GM23338 (cell line): ENCODE measurements around the gene WBP11. TPM values are rescaled to one million over a fixed set of nuclear protein-coding genes. Genes with fewer than 3 reads are reported as not detected.
"Not testable (repeated sequence)": the region's sequence is repeated elsewhere in the genome, so short reads cannot be mapped to it uniquely, and the experiment has no call there.

Source experiments
- ATAC-seq: fragments of 200-7000 bp; cut with Tn5 transposase; 3 replicates; pipeline ENCODE4 v1.9.1; 2020
- DNase-seq: peaks from one replicate; pipeline ENCODE4 v3.0.0-alpha.2; 2015; ENCODE audit warnings: low spot score
- H2AFZ ChIP-seq: fragments of 200-600 bp; sonication (generic); 2 replicates; pipeline ENCODE4 v1.8.0; 2016; ENCODE audit warnings: antibody characterized with exemption, mild to moderate bottlenecking, moderate library complexity
- H3F3A ChIP-seq: fragments of 200-600 bp; sonication (generic); replicated peaks from 2 replicates; pipeline ENCODE4 v1.8.0; 2017; ENCODE audit warnings: antibody characterized with exemption, mixed run types, low read depth
- H3K27ac ChIP-seq: fragments of 200-600 bp; sonication (generic); 2 replicates; pipeline ENCODE4 v1.6.1; 2016; ENCODE audit warnings: low read depth
- H3K27me3 ChIP-seq: fragments of 200-600 bp; sonication (generic); 2 replicates; pipeline ENCODE4 v1.8.0; 2016; ENCODE audit warnings: mild to moderate bottlenecking, mixed run types, moderate library complexity; ENCODE audit not compliant: insufficient read depth
- H3K36me3 ChIP-seq: fragments of 200-600 bp; sonication (generic); 2 replicates; pipeline ENCODE4 v1.8.0; 2016; ENCODE audit warnings: mild to moderate bottlenecking; ENCODE audit not compliant: insufficient read depth
- H3K4me1 ChIP-seq: fragments of 200-600 bp; sonication (generic); 2 replicates; pipeline ENCODE4 v1.8.0; 2016; ENCODE audit warnings: mild to moderate bottlenecking, moderate library complexity; ENCODE audit not compliant: insufficient read depth
- H3K4me2 ChIP-seq: fragments of 200-600 bp; sonication (generic); 2 replicates; pipeline ENCODE4 v1.7.1; 2017; ENCODE audit warnings: mixed run types
- H3K4me3 ChIP-seq: fragments of 200-600 bp; sonication (generic); 2 replicates; pipeline ENCODE4 v1.6.1; 2016; ENCODE audit warnings: mixed run types
- H3K79me2 ChIP-seq: fragments of 200-600 bp; sonication (generic); replicated peaks from 2 replicates; pipeline ENCODE4 v1.8.0; 2017; ENCODE audit warnings: mild to moderate bottlenecking; ENCODE audit not compliant: insufficient read depth
- H3K9me2 ChIP-seq: fragments of 200-600 bp; sonication (generic); 2 replicates; pipeline ENCODE4 v1.8.0; 2017; ENCODE audit not compliant: insufficient read depth
- H4K20me1 ChIP-seq: fragments of 200-600 bp; sonication (generic); replicated peaks from 2 replicates; pipeline ENCODE4 v1.8.0; 2017; ENCODE audit warnings: mild to moderate bottlenecking; ENCODE audit not compliant: insufficient read depth
- H3K27ac Mint-ChIP-seq: 2 replicates; pipeline ENCODE4 v1.8.0; 2020; ENCODE audit warnings: inconsistent platforms, mild to moderate bottlenecking, moderate library complexity, mixed read lengths
- H3K27me3 Mint-ChIP-seq: 3 replicates; pipeline ENCODE4 v1.8.0; 2022; ENCODE audit warnings: low read depth, mild to moderate bottlenecking, moderate library complexity, mixed read lengths, inconsistent platforms; ENCODE audit not compliant: insufficient read depth, poor library complexity
- H3K36me3 Mint-ChIP-seq: 3 replicates; pipeline ENCODE4 v1.8.0; 2021; ENCODE audit warnings: low read depth, mild to moderate bottlenecking, inconsistent platforms, moderate library complexity, mixed read lengths
- H3K4me1 Mint-ChIP-seq: 3 replicates; pipeline ENCODE4 v1.8.0; 2020; ENCODE audit warnings: mild to moderate bottlenecking, inconsistent platforms, mixed read lengths
- H3K4me3 Mint-ChIP-seq: 3 replicates; pipeline ENCODE4 v1.8.0; 2021; ENCODE audit warnings: moderate library complexity, mild to moderate bottlenecking, inconsistent platforms, mixed read lengths
- H3K9me3 Mint-ChIP-seq: 3 replicates; pipeline ENCODE4 v1.8.0; 2020; ENCODE audit warnings: moderate library complexity, mild to moderate bottlenecking, inconsistent platforms, mixed read lengths
- CREB1 ChIP-seq: fragments of 250-450 bp; sonication (Bioruptor Pico); IDR thresholded peaks from 2 replicates; pipeline ENCODE4 v1.5.0; 2020; ENCODE audit warnings: low read depth, mild to moderate bottlenecking, moderate library complexity
- EZH2 ChIP-seq: fragments of 200-600 bp; sonication (generic); IDR thresholded peaks from one replicate; pipeline ENCODE4 v1.8.0; 2017; ENCODE audit warnings: antibody characterized with exemption, mild to moderate bottlenecking, low read depth; ENCODE audit not compliant: unreplicated experiment
- EZH2phosphoT487 ChIP-seq: fragments of 200-600 bp; sonication (generic); IDR thresholded peaks from one replicate; pipeline ENCODE4 v1.8.1; 2018; ENCODE audit warnings: antibody characterized with exemption; ENCODE audit not compliant: unreplicated experiment
- JUNB ChIP-seq: IDR thresholded peaks from one replicate; pipeline ENCODE4 v1.6.1; 2016; ENCODE audit warnings: antibody characterized with exemption; ENCODE audit not compliant: unreplicated experiment
- NANOG ChIP-seq: IDR thresholded peaks from 2 replicates; pipeline ENCODE4 v1.6.1; 2016; ENCODE audit warnings: antibody characterized with exemption, borderline replicate concordance
- POLR2AphosphoS5 ChIP-seq: IDR thresholded peaks from 2 replicates; pipeline ENCODE4 v1.6.1; 2016; ENCODE audit warnings: antibody characterized with exemption, low read depth
- REST ChIP-seq: IDR thresholded peaks from one replicate; pipeline ENCODE4 v1.6.1; 2018; ENCODE audit warnings: antibody characterized with exemption; ENCODE audit not compliant: unreplicated experiment
- STAT1 ChIP-seq: IDR thresholded peaks from one replicate; pipeline ENCODE4 v1.6.1; 2016; ENCODE audit warnings: antibody characterized with exemption; ENCODE audit not compliant: unreplicated experiment
- ZNF331 ChIP-seq: fragments of 250-450 bp; sonication (Bioruptor Pico); IDR thresholded peaks from 2 replicates; pipeline ENCODE4 v1.5.0; 2020; ENCODE audit warnings: low read depth, mild to moderate bottlenecking, moderate library complexity
- polyA plus RNA-seq: library from polyadenylated mRNA; unstranded; fragments of >200 nt; fragmentation: Nextera tagmentation; extraction: Ambion mirVana; gene quantifications from 2 replicates; pipeline ENCODE4 v1.2.1, GENCODE V29; 2016
- total RNA-seq: library from RNA; depleted of rRNA; stranded (reverse); fragments of >200 nt; shearing (Covaris generic); gene quantifications from 2 replicates; pipeline ENCODE4 v1.2.3, GENCODE V29; 2014
- TF ChIP-seq, protein P1 (sequence below), 2 experiments: fragments of 200-600 bp in 1 of 2; sonication (generic) in 1 of 2; conservative IDR thresholded peaks; 2 replicates each; pipeline versions ENCODE4 v1.5.1 to v1.6.1; 2016 to 2017; ENCODE audit warnings: antibody characterized with exemption in 2 of 2, low read depth in 2 of 2, mild to moderate bottlenecking in 2 of 2, moderate library complexity in 1 of 2
- TF ChIP-seq, protein P2 (sequence below): fragments of 250-450 bp; sonication (Bioruptor Pico); IDR thresholded peaks from 2 replicates; pipeline ENCODE4 v1.5.0; 2020; ENCODE audit warnings: mild to moderate bottlenecking, moderate library complexity

The WBP11 gene
- total and polyA plus RNA-seq, 2 experiments from 2014 or later: 57.1 to 148 TPM

- H3K4me1 ChIP-seq: peaks cover under 1% of the 10 kb centered on the region
- no peaks in the 10 kb centered on the region for H3K9me2 ChIP-seq
- no peaks in the 10 kb centered on the region for H3K36me3 ChIP-seq
- TF ChIP-seq ZNF331 (CRISPR knock-in tag) (no peak), POLR2AphosphoS5 (no peak), JUNB (no peak), EZH2phosphoT487 (no peak), NANOG (no peak), STAT1 (no peak), CREB1 (no peak), EZH2 (no peak), REST (no peak)
- TF ChIP-seq, protein P1, sequence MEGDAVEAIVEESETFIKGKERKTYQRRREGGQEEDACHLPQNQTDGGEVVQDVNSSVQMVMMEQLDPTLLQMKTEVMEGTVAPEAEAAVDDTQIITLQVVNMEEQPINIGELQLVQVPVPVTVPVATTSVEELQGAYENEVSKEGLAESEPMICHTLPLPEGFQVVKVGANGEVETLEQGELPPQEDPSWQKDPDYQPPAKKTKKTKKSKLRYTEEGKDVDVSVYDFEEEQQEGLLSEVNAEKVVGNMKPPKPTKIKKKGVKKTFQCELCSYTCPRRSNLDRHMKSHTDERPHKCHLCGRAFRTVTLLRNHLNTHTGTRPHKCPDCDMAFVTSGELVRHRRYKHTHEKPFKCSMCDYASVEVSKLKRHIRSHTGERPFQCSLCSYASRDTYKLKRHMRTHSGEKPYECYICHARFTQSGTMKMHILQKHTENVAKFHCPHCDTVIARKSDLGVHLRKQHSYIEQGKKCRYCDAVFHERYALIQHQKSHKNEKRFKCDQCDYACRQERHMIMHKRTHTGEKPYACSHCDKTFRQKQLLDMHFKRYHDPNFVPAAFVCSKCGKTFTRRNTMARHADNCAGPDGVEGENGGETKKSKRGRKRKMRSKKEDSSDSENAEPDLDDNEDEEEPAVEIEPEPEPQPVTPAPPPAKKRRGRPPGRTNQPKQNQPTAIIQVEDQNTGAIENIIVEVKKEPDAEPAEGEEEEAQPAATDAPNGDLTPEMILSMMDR (conservative IDR thresholded peaks at IDR 0.05; ENCODE audit: low read depth in 2 of 2): no peak
- TF ChIP-seq, protein P2, sequence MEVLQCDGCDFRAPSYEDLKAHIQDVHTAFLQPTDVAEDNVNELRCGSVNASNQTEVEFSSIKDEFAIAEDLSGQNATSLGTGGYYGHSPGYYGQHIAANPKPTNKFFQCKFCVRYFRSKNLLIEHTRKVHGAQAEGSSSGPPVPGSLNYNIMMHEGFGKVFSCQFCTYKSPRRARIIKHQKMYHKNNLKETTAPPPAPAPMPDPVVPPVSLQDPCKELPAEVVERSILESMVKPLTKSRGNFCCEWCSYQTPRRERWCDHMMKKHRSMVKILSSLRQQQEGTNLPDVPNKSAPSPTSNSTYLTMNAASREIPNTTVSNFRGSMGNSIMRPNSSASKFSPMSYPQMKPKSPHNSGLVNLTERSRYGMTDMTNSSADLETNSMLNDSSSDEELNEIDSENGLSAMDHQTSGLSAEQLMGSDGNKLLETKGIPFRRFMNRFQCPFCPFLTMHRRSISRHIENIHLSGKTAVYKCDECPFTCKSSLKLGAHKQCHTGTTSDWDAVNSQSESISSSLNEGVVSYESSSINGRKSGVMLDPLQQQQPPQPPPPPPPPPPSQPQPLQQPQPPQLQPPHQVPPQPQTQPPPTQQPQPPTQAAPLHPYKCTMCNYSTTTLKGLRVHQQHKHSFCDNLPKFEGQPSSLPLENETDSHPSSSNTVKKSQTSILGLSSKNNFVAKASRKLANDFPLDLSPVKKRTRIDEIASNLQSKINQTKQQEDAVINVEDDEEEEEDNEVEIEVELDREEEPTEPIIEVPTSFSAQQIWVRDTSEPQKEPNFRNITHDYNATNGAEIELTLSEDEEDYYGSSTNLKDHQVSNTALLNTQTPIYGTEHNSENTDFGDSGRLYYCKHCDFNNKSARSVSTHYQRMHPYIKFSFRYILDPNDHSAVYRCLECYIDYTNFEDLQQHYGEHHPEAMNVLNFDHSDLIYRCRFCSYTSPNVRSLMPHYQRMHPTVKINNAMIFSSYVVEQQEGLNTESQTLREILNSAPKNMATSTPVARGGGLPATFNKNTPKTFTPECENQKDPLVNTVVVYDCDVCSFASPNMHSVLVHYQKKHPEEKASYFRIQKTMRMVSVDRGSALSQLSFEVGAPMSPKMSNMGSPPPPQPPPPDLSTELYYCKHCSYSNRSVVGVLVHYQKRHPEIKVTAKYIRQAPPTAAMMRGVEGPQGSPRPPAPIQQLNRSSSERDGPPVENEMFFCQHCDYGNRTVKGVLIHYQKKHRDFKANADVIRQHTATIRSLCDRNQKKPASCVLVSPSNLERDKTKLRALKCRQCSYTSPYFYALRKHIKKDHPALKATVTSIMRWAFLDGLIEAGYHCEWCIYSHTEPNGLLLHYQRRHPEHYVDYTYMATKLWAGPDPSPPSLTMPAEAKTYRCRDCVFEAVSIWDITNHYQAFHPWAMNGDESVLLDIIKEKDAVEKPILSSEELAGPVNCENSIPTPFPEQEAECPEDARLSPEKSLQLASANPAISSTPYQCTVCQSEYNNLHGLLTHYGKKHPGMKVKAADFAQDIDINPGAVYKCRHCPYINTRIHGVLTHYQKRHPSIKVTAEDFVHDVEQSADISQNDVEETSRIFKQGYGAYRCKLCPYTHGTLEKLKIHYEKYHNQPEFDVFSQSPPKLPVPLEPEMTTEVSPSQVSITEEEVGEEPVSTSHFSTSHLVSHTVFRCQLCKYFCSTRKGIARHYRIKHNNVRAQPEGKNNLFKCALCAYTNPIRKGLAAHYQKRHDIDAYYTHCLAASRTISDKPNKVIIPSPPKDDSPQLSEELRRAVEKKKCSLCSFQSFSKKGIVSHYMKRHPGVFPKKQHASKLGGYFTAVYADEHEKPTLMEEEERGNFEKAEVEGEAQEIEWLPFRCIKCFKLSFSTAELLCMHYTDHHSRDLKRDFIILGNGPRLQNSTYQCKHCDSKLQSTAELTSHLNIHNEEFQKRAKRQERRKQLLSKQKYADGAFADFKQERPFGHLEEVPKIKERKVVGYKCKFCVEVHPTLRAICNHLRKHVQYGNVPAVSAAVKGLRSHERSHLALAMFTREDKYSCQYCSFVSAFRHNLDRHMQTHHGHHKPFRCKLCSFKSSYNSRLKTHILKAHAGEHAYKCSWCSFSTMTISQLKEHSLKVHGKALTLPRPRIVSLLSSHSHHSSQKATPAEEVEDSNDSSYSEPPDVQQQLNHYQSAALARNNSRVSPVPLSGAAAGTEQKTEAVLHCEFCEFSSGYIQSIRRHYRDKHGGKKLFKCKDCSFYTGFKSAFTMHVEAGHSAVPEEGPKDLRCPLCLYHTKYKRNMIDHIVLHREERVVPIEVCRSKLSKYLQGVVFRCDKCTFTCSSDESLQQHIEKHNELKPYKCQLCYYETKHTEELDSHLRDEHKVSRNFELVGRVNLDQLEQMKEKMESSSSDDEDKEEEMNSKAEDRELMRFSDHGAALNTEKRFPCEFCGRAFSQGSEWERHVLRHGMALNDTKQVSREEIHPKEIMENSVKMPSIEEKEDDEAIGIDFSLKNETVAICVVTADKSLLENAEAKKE (CRISPR knock-in tag): no peak
- peak overlapping the region; percentile 25; the same call in 1 of the 3 replicates for H3K4me3 Mint-ChIP-seq
- H2AFZ ChIP-seq: no peak overlapping the region
- no peak for ATAC-seq
- H3K27me3 Mint-ChIP-seq: peaks cover 27% of the 10 kb centered on the region
- peaks cover 34% of the 10 kb centered on the region for H3K9me3 Mint-ChIP-seq
- H3K4me1 Mint-ChIP-seq: peaks cover 14% of the 10 kb centered on the region
- H3K4me3 ChIP-seq: no peak overlapping the region
- H3K4me2 ChIP-seq: no peak overlapping the region
- peak overlapping the region; percentile 52 for H3K27ac ChIP-seq
- peaks cover 50% of the 10 kb centered on the region for H3K79me2 ChIP-seq
- H3K27me3 ChIP-seq: no peaks in the 10 kb centered on the region
- 0 out of 2 replicates have a peak overlapping the region, but pooled peaks have one; percentile 48 for H3K27ac Mint-ChIP-seq
- DNase-seq: no peak
- no peaks in the 10 kb centered on the region; the same call in 1 of the 2 replicates for H4K20me1 ChIP-seq
- H3F3A ChIP-seq: 0 out of 2 replicates have a peak, but pooled peaks cover 5% of the 10 kb centered on the region
- H3K36me3 Mint-ChIP-seq: peaks cover 60% of the 10 kb centered on the region
These were observed 36.5 kb downstream of the WBP11 start for GRCh38 chr12:14766649-14767215.

DNA sequence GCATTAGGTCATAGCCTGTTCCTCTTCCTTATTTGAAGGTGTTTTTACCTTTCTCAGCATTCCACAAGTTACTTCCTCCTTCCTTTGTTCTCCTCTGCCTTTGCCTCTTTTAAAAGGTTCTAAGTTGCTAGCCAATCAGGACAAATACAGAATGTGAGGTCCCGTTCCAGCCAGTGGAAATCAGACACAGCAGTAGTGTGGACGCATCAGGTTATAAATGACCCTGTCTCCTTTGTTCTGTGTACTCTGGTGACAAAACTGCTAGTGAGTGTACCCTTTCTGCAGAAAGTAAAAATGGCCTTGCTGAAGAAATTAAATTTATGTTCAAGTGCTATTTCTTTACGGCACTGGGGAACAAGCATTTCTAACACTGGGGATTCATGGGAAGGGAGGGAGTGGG lies 37.3 kb downstream of the WBP11 start:
- H3K4me2 ChIP-seq, H3K27me3 ChIP-seq, H3K36me3 ChIP-seq, DNase-seq, H3K4me3 ChIP-seq, ATAC-seq, H3K4me1 ChIP-seq, H3K4me3 Mint-ChIP-seq, H2AFZ ChIP-seq, H4K20me1 ChIP-seq, H3K9me2 ChIP-seq, H3F3A ChIP-seq: not testable (repeated sequence)
- peak overlapping the region; percentile 51; the same call in 1 of the 2 replicates for H3K27ac Mint-ChIP-seq
- peaks cover 25% of the 10 kb centered on the region for H3K27me3 Mint-ChIP-seq
- H3K9me3 Mint-ChIP-seq: peaks cover 40% of the 10 kb centered on the region
- H3K79me2 ChIP-seq: peaks cover 50% of the 10 kb centered on the region
- H3K27ac ChIP-seq: peak overlapping the region; percentile 52
- H3K36me3 Mint-ChIP-seq: peaks cover 67% of the 10 kb centered on the region
- peaks cover 13% of the 10 kb centered on the region; the same call in 2 of the 3 replicates for H3K4me1 Mint-ChIP-seq
